Sigmoid colon (tissue), 7 donors: ENCODE measurements around the gene TBXA2R. TPM values are rescaled to one million over a fixed set of nuclear protein-coding genes. Genes with fewer than 3 reads are reported as not detected.

Experiments
- DNase-seq: peaks from one replicate; pipeline ENCODE4 v3.0.0-alpha.2; 2019
- H3K27ac ChIP-seq, 4 donors: fragments of 200-600 bp; sonication (generic); one replicate each; pipeline ENCODE4 v1.5.1; 2016 to 2019; ENCODE audit warnings: mild to moderate bottlenecking in 1 of 4
- H3K27me3 ChIP-seq, 3 donors: fragments of 200-600 bp; sonication (generic); one replicate each; pipeline ENCODE4 v1.5.1; 2019; ENCODE audit warnings: mild to moderate bottlenecking in 1 of 3
- H3K36me3 ChIP-seq, 4 donors: fragments of 200-600 bp; sonication (generic); one replicate each; pipeline ENCODE4 v1.5.1; 2016 to 2019
- H3K4me1 ChIP-seq, 4 donors: fragments of 200-600 bp; sonication (generic); one replicate each; pipeline ENCODE4 v1.5.1; 2017 to 2019
- H3K4me3 ChIP-seq, 4 donors: fragments of 200-600 bp; sonication (generic); one replicate each; pipeline ENCODE4 v1.5.1; 2017 to 2019; ENCODE audit warnings: mild to moderate bottlenecking in 2 of 4, moderate library complexity in 1 of 4
- H3K9me3 ChIP-seq, 4 donors: fragments of 200-600 bp in 3 of 4; sonication (generic) in 3 of 4; one replicate each; pipeline versions ENCODE4 v1.5.1 to v1.6.1; 2013 to 2019
- CTCF ChIP-seq, 4 experiments: fragments of 450-650 bp in 3 of 4; fragments of 200-600 bp in 1 of 4; IDR thresholded peaks; one replicate each; pipeline ENCODE4 v1.5.1; 2016 to 2019; ENCODE audit warnings: antibody characterized with exemption in 4 of 4, mild to moderate bottlenecking in 3 of 4, moderate library complexity in 2 of 4
- EP300 ChIP-seq, 4 donors: sonication (generic); formaldehyde crosslinking; IDR thresholded peaks; one replicate each; pipeline ENCODE4 v1.6.1; 2017; ENCODE audit warnings: antibody characterized with exemption in 4 of 4
- POLR2A ChIP-seq, 2 donors: fragments of 450-650 bp; IDR thresholded peaks; one replicate each; pipeline ENCODE4 v1.6.1; 2016; ENCODE audit warnings: antibody characterized with exemption in 2 of 2, mild to moderate bottlenecking in 2 of 2, moderate library complexity in 2 of 2
- POLR2AphosphoS5 ChIP-seq, 4 donors: sonication (generic); formaldehyde crosslinking; IDR thresholded peaks; one replicate each; pipeline ENCODE4 v1.6.1; 2017; ENCODE audit warnings: antibody characterized with exemption in 4 of 4
- WGBS, 2 donors: extraction: QIAGEN DNeasy Blood & Tissue Kit; methylation state at CpG; one replicate each; pipeline ENCODE4 v1.1.7; 2013; 5-methylcytosine and 5-hydroxymethylcytosine counted together
- intact Hi-C: fragments of 100-400 bp; cut with DNase I; formaldehyde crosslinking; loops from one replicate; pipeline ENCODE4 v1.15.1; 2023
- polyA plus RNA-seq, 3 donors: library from polyadenylated mRNA; stranded (reverse); fragments of 200-250 nt; gene quantifications; one replicate each; pipeline ENCODE4 v1.2.3, GENCODE V29; 2013
- total RNA-seq, 4 donors: library from RNA; depleted of rRNA; stranded (reverse); fragments of >200 nt; gene quantifications; one replicate each; pipeline ENCODE4 v1.1.0, GENCODE V29; 2016
- donor health status: healthy with polysubstance abuse.
- donor health status: Bipolar disorder and iron deficiency.
- donor health status: healthy.

Gene TBXA2R
- total and polyA plus RNA-seq, 7 donors: 0.36 to 3.6 (median 0.76) TPM; not detected in 1

GRCh38 chr19:3554254-3555083 is 52.2 kb downstream of the TBXA2R start:
- H3K9me3 ChIP-seq: no peaks in the 10 kb centered on the region
- 61 to 81% methylated on average over 21 of the region's 21 CpGs for WGBS, 2 donors
- TF ChIP-seq CTCF (IDR thresholded peaks at IDR 0.05): no peak
- no peak for TF ChIP-seq POLR2A (IDR thresholded peaks at IDR 0.05)
- TF ChIP-seq POLR2AphosphoS5 (IDR thresholded peaks at IDR 0.05): no peak
- no peak for TF ChIP-seq EP300 (IDR thresholded peaks at IDR 0.05)
- H3K36me3 ChIP-seq: peaks cover 0 to 7% (median 0%) of the 10 kb centered on the region in 4 donors
- H3K4me1 ChIP-seq: peaks cover 0 to 33% (median 27%) of the 10 kb centered on the region in 4 donors
- peak overlapping the region in 3 of 4 donors; percentile 4 to 36 (median 10) for H3K27ac ChIP-seq
- intact Hi-C loops: no loop called here
- no peak overlapping the region for H3K4me3 ChIP-seq
- H3K27me3 ChIP-seq: no peaks in the 10 kb centered on the region
- no peak for DNase-seq

- Histone ChIP-seq H3K36me3 (peaks cover 0 to 7% (median 0%) of the 10 kb centered on the region in 4 donors), H3K4me3 (no peak overlapping the region), H3K27me3 (no peaks in the 10 kb centered on the region), H3K27ac (no peak overlapping the region), H3K4me1 (peaks cover 0 to 22% (median 17%) of the 10 kb centered on the region in 4 donors), H3K9me3 (no peaks in the 10 kb centered on the region)
- intact Hi-C loops: no loop called here
- DNase-seq: no peak
- WGBS, 2 donors: 84 to 88% methylated on average over 9 of the region's 9 CpGs
- no peak for TF ChIP-seq POLR2A (IDR thresholded peaks at IDR 0.05)
Measured at GRCh38 chr19:3551792-3552095, 54.9 kb downstream of the TBXA2R start.

- Histone ChIP-seq H3K4me3 (no peak overlapping the region), H3K4me1 (peaks cover 0 to 16% (median 12%) of the 10 kb centered on the region in 4 donors), H3K27ac (no peak overlapping the region), H3K9me3 (no peaks in the 10 kb centered on the region), H3K36me3 (peaks cover 0 to 7% (median under 1%) of the 10 kb centered on the region in 4 donors), H3K27me3 (no peaks in the 10 kb centered on the region)
- no peak for DNase-seq
- 93 to 94% methylated on average over 34 of the region's 34 CpGs for WGBS, 2 donors
- no peak for TF ChIP-seq POLR2A (IDR thresholded peaks at IDR 0.05)
- TF ChIP-seq POLR2AphosphoS5 (IDR thresholded peaks at IDR 0.05): no peak
- TF ChIP-seq CTCF (IDR thresholded peaks at IDR 0.05): no peak
- TF ChIP-seq EP300 (IDR thresholded peaks at IDR 0.05): no peak
- intact Hi-C loops: no loop called here
Measured at GRCh38 chr19:3550947-3551791, 55.5 kb downstream of the TBXA2R start.

GRCh38 chr19:3549816-3550215 is 56.9 kb downstream of the TBXA2R start:
- Histone ChIP-seq H3K27me3 (no peaks in the 10 kb centered on the region), H3K27ac (no peak overlapping the region), H3K4me1 (peaks cover 0 to 3% (median under 1%) of the 10 kb centered on the region in 4 donors), H3K4me3 (no peak overlapping the region), H3K36me3 (peaks cover 0 to 7% (median 3%) of the 10 kb centered on the region in 4 donors), H3K9me3 (no peaks in the 10 kb centered on the region)
- 90 to 92% methylated on average over 10 of the region's 10 CpGs for WGBS, 2 donors
- DNase-seq: no peak
- TF ChIP-seq CTCF (IDR thresholded peaks at IDR 0.05) (no peak), POLR2A (IDR thresholded peaks at IDR 0.05) (no peak)
- intact Hi-C loops: no loop called here

GRCh38 chr19:3548606-3549005 is 58.1 kb downstream of the TBXA2R start:
- H3K4me3 ChIP-seq: no peak overlapping the region
- no peaks in the 10 kb centered on the region for H3K4me1 ChIP-seq
- 86 to 89% methylated on average over 14 of the region's 14 CpGs for WGBS, 2 donors
- no peak for DNase-seq
- H3K27ac ChIP-seq: no peak overlapping the region
- intact Hi-C loops: no loop called here
- TF ChIP-seq POLR2AphosphoS5 (IDR thresholded peaks at IDR 0.05) (no peak), CTCF (IDR thresholded peaks at IDR 0.05) (no peak), POLR2A (IDR thresholded peaks at IDR 0.05) (no peak), EP300 (IDR thresholded peaks at IDR 0.05) (no peak)
- no peaks in the 10 kb centered on the region for H3K9me3 ChIP-seq
- no peaks in the 10 kb centered on the region for H3K27me3 ChIP-seq
- peaks cover 0 to 11% (median 3%) of the 10 kb centered on the region in 4 donors for H3K36me3 ChIP-seq
